OCI-LY1 (cell line): ENCODE results near the gene DLG1.

Experiments used
- H2AFZ ChIP-seq: fragments of 200-600 bp; sonication (generic), shearing (Covaris generic); 2 replicates; pipeline ENCODE4 v1.6.0; 2014; ENCODE audit warnings: antibody characterized with exemption, mild to moderate bottlenecking, low read length
- H3F3A ChIP-seq: fragments of 200-600 bp; sonication (generic), shearing (Covaris generic); 2 replicates; pipeline ENCODE4 v1.6.0; 2014; ENCODE audit warnings: mild to moderate bottlenecking, antibody characterized with exemption, low read length, moderate library complexity; ENCODE audit not compliant: insufficient read depth
- H3K27ac ChIP-seq: fragments of 200-600 bp; sonication (generic); 2 replicates; pipeline ENCODE4 v1.5.1; 2014; ENCODE audit warnings: low read length, mixed run types, mild to moderate bottlenecking, low read depth; ENCODE audit not compliant: poor library complexity, severe bottlenecking
- H3K27me3 ChIP-seq: fragments of 200-600 bp; sonication (generic); 2 replicates; pipeline ENCODE4 v1.6.0; 2014; ENCODE audit warnings: antibody characterized with exemption, mild to moderate bottlenecking, low read length, moderate library complexity; ENCODE audit not compliant: insufficient read depth
- H3K36me3 ChIP-seq: fragments of 200-600 bp; sonication (generic); 2 replicates; pipeline ENCODE4 v1.6.1; 2014; ENCODE audit warnings: mild to moderate bottlenecking, antibody characterized with exemption, low read length, moderate library complexity, mixed read lengths; ENCODE audit not compliant: insufficient read depth
- H3K4me1 ChIP-seq: fragments of 200-600 bp; sonication (generic); 2 replicates; pipeline ENCODE4 v1.5.1; 2014; ENCODE audit warnings: mild to moderate bottlenecking, low read length, moderate library complexity; ENCODE audit not compliant: insufficient read depth, severe bottlenecking
- H3K4me2 ChIP-seq: fragments of 200-600 bp; sonication (generic), shearing (Covaris generic); 2 replicates; pipeline ENCODE4 v1.6.1; 2014; ENCODE audit warnings: low read length
- H3K4me3 ChIP-seq: fragments of 200-600 bp; sonication (generic); 2 replicates; pipeline ENCODE4 v1.5.1; 2014; ENCODE audit warnings: low read length, low read depth, mild to moderate bottlenecking, mixed read lengths; ENCODE audit not compliant: poor library complexity, severe bottlenecking
- H3K79me2 ChIP-seq: fragments of 200-600 bp; shearing (Covaris generic); 2 replicates; pipeline ENCODE4 v1.6.1; 2016; ENCODE audit warnings: mixed run types, low read length, mixed read lengths; ENCODE audit not compliant: insufficient read depth
- H3K9ac ChIP-seq: fragments of 200-600 bp; sonication (generic), shearing (Covaris generic); 2 replicates; pipeline ENCODE4 v1.6.1; 2014; ENCODE audit warnings: mild to moderate bottlenecking, low read length, mixed read lengths
- H3K9me2 ChIP-seq: fragments of 200-600 bp; sonication (generic), shearing (Covaris generic); 2 replicates; pipeline ENCODE4 v1.6.1; 2014; ENCODE audit warnings: low read depth, mild to moderate bottlenecking, low read length, mixed read lengths
- H3K9me3 ChIP-seq: fragments of 200-600 bp; shearing (Covaris generic); 2 replicates; pipeline ENCODE4 v1.6.1; 2014; ENCODE audit warnings: low read length, mixed read lengths
- H4K20me1 ChIP-seq: fragments of 200-600 bp; sonication (generic), shearing (Covaris generic); 2 replicates; pipeline ENCODE4 v1.6.0; 2016; ENCODE audit warnings: mild to moderate bottlenecking, low read length; ENCODE audit not compliant: insufficient read depth
- EZH2 ChIP-seq: fragments of 200-600 bp; sonication (generic), shearing (Covaris generic); IDR thresholded peaks from 2 replicates; pipeline ENCODE4 v1.8.0; 2017; ENCODE audit warnings: borderline replicate concordance, mixed run types, mild to moderate bottlenecking, antibody characterized with exemption, low read length, moderate library complexity, mixed read lengths
- TF ChIP-seq, protein P1 (sequence below): fragments of 200-600 bp; sonication (generic), shearing (Covaris generic); IDR thresholded peaks from 2 replicates; pipeline ENCODE4 v1.5.1; 2017; ENCODE audit warnings: mild to moderate bottlenecking, antibody characterized with exemption, low read length, moderate library complexity, mixed read lengths

The DLG1 gene

GRCh38 chr3:197050511-197050910, 247.9 kb downstream of the DLG1 start:
- H3K9me3 ChIP-seq: no peaks in the 10 kb centered on the region
- no peaks in the 10 kb centered on the region for H4K20me1 ChIP-seq
- H3F3A ChIP-seq: no peaks in the 10 kb centered on the region
- no peak overlapping the region for H3K27ac ChIP-seq
- TF ChIP-seq, protein P1, sequence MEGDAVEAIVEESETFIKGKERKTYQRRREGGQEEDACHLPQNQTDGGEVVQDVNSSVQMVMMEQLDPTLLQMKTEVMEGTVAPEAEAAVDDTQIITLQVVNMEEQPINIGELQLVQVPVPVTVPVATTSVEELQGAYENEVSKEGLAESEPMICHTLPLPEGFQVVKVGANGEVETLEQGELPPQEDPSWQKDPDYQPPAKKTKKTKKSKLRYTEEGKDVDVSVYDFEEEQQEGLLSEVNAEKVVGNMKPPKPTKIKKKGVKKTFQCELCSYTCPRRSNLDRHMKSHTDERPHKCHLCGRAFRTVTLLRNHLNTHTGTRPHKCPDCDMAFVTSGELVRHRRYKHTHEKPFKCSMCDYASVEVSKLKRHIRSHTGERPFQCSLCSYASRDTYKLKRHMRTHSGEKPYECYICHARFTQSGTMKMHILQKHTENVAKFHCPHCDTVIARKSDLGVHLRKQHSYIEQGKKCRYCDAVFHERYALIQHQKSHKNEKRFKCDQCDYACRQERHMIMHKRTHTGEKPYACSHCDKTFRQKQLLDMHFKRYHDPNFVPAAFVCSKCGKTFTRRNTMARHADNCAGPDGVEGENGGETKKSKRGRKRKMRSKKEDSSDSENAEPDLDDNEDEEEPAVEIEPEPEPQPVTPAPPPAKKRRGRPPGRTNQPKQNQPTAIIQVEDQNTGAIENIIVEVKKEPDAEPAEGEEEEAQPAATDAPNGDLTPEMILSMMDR: no peak
- no peak for TF ChIP-seq EZH2
- H3K4me2 ChIP-seq: no peak overlapping the region
- no peaks in the 10 kb centered on the region for H3K9me2 ChIP-seq
- H3K4me3 ChIP-seq: no peak overlapping the region
- H3K36me3 ChIP-seq: peaks cover 41% of the 10 kb centered on the region
- H3K4me1 ChIP-seq: no peaks in the 10 kb centered on the region
- no peaks in the 10 kb centered on the region for H3K27me3 ChIP-seq
- H3K9ac ChIP-seq: no peak overlapping the region
- H2AFZ ChIP-seq: no peak overlapping the region
- no peaks in the 10 kb centered on the region for H3K79me2 ChIP-seq

GRCh38 chr3:197042539-197042938, 255.9 kb downstream of the DLG1 start:
- Histone ChIP-seq H3F3A (no peaks in the 10 kb centered on the region), H3K9me3 (no peaks in the 10 kb centered on the region), H3K9me2 (peaks cover 2% of the 10 kb centered on the region; the same call in 1 of the 2 replicates), H3K27me3 (no peaks in the 10 kb centered on the region), H3K9ac (no peak overlapping the region), H2AFZ (no peak overlapping the region), H3K36me3 (peaks cover 25% of the 10 kb centered on the region; the same call in 1 of the 2 replicates), H3K27ac (no peak overlapping the region), H4K20me1 (no peaks in the 10 kb centered on the region), H3K4me2 (no peak overlapping the region), H3K4me1 (no peaks in the 10 kb centered on the region), H3K79me2 (no peaks in the 10 kb centered on the region), H3K4me3 (no peak overlapping the region)
- TF ChIP-seq, protein P1: no peak
- TF ChIP-seq EZH2: no peak

- Histone ChIP-seq H3K27me3 (no peaks in the 10 kb centered on the region), H2AFZ (no peak overlapping the region), H3K4me2 (no peak overlapping the region), H3K79me2 (no peaks in the 10 kb centered on the region), H3K27ac (no peak overlapping the region), H3K4me1 (no peaks in the 10 kb centered on the region), H3K9me2 (peaks cover 2% of the 10 kb centered on the region; the same call in 1 of the 2 replicates), H3F3A (no peaks in the 10 kb centered on the region), H4K20me1 (no peaks in the 10 kb centered on the region), H3K9ac (no peak overlapping the region), H3K4me3 (no peak overlapping the region), H3K36me3 (peaks cover 25% of the 10 kb centered on the region; the same call in 1 of the 2 replicates), H3K9me3 (no peaks in the 10 kb centered on the region)
- no peak for TF ChIP-seq EZH2
- TF ChIP-seq, protein P1: no peak
Measured at GRCh38 chr3:197041875-197042488, 256.4 kb downstream of the DLG1 start.
